K562 (cell line): ENCODE data around the gene DHX57. TPM values are rescaled to one million over a fixed set of nuclear protein-coding genes. Genes with fewer than 3 reads are reported as not detected.
A peak's percentile ranks its signal among the peaks of the same experiment; 100 is the strongest.

ENCODE experiments used
- ATF3 ChIP-seq, 2 experiments: fragments of 450-650 bp in 1 of 2; sonication (generic) in 1 of 2; formaldehyde crosslinking in 1 of 2; IDR thresholded peaks in 1 of 2; conservative IDR thresholded peaks in 1 of 2; 2 replicates each; pipeline versions ENCODE4 v1.6.1 to v1.8.1; 2016 to 2023; ENCODE audit warnings: mild to moderate bottlenecking in 2 of 2, moderate library complexity in 2 of 2, inconsistent platforms in 1 of 2, missing genetic modification reagents in 1 of 2
- GATA2 ChIP-seq: sonication (generic); formaldehyde crosslinking; IDR thresholded peaks from 2 replicates; pipeline ENCODE4 v1.4.0; 2020; ENCODE audit warnings: mild to moderate bottlenecking, missing genetic modification reagents
- KAT8 ChIP-seq: fragments of 450-650 bp; IDR thresholded peaks from 2 replicates; pipeline ENCODE4 v1.6.1; 2016; ENCODE audit warnings: low read depth, mild to moderate bottlenecking
- KLF6 ChIP-seq: fragments of 250-450 bp; sonication (Bioruptor Pico); IDR thresholded peaks from 2 replicates; pipeline ENCODE4 v1.4.0; 2020; ENCODE audit warnings: mild to moderate bottlenecking, moderate library complexity, borderline replicate concordance
- MLLT1 ChIP-seq, 2 experiments: fragments of 450-650 bp; IDR thresholded peaks; 2 replicates each; pipeline ENCODE4 v1.6.1; 2016
- PRMT5 ChIP-seq: sonication (generic); formaldehyde crosslinking; IDR thresholded peaks from 2 replicates; pipeline ENCODE4 v1.5.0; 2020; ENCODE audit warnings: missing genetic modification reagents
- RBFOX2 ChIP-seq: fragments of 200-400 bp; formaldehyde crosslinking; IDR thresholded peaks from 2 replicates; pipeline ENCODE4 v1.6.1; 2017; ENCODE audit warnings: low read depth, mild to moderate bottlenecking, low read length, moderate library complexity
- ZBTB33 ChIP-seq: sonication (generic); formaldehyde crosslinking; IDR thresholded peaks from 2 replicates; pipeline ENCODE4 v1.8.1; 2023; ENCODE audit warnings: mild to moderate bottlenecking, missing genetic modification reagents
- ZNF41 ChIP-seq: fragments of 250-450 bp; sonication (Bioruptor Pico); conservative IDR thresholded peaks from 2 replicates; pipeline ENCODE4 v1.4.0; 2020; ENCODE audit warnings: mild to moderate bottlenecking
- polyA plus RNA-seq, 8 experiments: library from polyadenylated mRNA; depleted of rRNA in 4 of 8; stranded (reverse) in 5 of 8; unstranded in 3 of 8; fragments of >200 nt; fragmentation: Nextera tagmentation in 2 of 8; fragmentation: Illumina TruSeq in 1 of 8; extraction: Ambion mirVana in 2 of 8; extraction: Trizol in 1 of 8; gene quantifications; 2 replicates each; pipeline versions ENCODE4 v1.2.1 to v1.2.3, GENCODE V29; 2011 to 2014; ENCODE audit warnings: inconsistent platforms in 1 of 8, missing spikeins in 1 of 8
- total RNA-seq, 7 experiments: library from RNA; depleted of rRNA in 6 of 7; stranded (reverse); fragments of >200 nt in 6 of 7; fragmentation: Illumina TruSeq in 2 of 7; extraction: Trizol in 2 of 7; gene quantifications; 2 replicates each; pipeline versions ENCODE4 v1.2.1 to v1.2.3, GENCODE V29; 2011 to 2021; ENCODE audit warnings: low replicate concordance in 1 of 7
- TF ChIP-seq, protein P1 (sequence below): fragments of 450-650 bp; IDR thresholded peaks from 2 replicates; pipeline ENCODE4 v1.6.1; 2016; ENCODE audit warnings: mild to moderate bottlenecking, moderate library complexity

The DHX57 gene
- total and polyA plus RNA-seq, 9 of the 15 experiments (the other 6 are each of a cell fraction or from before 2014, with no cell fraction given) = 7.4 to 23.6 (median 17.9) TPM

DNA sequence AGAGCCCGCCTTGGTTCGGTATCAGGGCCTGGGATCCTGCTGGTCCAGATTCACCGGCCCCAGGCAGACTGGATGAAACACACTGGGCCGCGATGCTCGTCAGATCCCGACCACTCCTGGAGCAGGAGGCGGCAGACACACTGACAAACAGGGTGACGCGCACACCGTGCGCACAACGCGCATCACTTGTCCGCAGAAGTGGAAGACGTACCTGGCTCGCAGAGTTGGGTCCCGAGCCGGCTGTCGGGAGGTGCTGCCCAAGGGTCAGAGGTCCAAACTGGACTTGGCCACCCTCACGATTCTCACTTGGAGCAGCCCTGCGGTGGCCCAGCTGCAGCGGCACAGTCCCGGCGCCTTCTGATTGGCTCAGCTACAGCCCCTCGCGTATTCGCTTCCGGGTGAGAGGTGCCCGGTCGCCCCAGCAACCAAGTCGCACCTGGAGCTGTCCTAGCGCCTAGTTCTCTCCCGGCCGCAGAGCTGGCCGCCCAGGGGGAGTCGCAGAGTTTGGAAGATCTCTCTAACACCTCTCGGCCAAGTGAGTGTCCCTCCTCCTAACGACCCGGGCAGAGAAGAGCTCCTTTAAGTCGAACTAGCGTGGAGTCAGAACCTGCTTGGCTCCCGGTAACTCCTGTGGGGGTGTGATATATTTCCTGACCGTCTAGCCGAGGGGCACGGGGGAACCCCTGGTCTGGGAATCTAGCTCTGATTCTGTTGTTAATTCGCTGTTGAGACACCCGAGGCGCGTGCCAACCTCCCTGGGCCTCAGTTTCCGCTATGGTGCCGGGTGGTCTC lies at the start of gene DHX57, which contains the start of gene MORN2 (continued):
- TF ChIP-seq, protein P1, sequence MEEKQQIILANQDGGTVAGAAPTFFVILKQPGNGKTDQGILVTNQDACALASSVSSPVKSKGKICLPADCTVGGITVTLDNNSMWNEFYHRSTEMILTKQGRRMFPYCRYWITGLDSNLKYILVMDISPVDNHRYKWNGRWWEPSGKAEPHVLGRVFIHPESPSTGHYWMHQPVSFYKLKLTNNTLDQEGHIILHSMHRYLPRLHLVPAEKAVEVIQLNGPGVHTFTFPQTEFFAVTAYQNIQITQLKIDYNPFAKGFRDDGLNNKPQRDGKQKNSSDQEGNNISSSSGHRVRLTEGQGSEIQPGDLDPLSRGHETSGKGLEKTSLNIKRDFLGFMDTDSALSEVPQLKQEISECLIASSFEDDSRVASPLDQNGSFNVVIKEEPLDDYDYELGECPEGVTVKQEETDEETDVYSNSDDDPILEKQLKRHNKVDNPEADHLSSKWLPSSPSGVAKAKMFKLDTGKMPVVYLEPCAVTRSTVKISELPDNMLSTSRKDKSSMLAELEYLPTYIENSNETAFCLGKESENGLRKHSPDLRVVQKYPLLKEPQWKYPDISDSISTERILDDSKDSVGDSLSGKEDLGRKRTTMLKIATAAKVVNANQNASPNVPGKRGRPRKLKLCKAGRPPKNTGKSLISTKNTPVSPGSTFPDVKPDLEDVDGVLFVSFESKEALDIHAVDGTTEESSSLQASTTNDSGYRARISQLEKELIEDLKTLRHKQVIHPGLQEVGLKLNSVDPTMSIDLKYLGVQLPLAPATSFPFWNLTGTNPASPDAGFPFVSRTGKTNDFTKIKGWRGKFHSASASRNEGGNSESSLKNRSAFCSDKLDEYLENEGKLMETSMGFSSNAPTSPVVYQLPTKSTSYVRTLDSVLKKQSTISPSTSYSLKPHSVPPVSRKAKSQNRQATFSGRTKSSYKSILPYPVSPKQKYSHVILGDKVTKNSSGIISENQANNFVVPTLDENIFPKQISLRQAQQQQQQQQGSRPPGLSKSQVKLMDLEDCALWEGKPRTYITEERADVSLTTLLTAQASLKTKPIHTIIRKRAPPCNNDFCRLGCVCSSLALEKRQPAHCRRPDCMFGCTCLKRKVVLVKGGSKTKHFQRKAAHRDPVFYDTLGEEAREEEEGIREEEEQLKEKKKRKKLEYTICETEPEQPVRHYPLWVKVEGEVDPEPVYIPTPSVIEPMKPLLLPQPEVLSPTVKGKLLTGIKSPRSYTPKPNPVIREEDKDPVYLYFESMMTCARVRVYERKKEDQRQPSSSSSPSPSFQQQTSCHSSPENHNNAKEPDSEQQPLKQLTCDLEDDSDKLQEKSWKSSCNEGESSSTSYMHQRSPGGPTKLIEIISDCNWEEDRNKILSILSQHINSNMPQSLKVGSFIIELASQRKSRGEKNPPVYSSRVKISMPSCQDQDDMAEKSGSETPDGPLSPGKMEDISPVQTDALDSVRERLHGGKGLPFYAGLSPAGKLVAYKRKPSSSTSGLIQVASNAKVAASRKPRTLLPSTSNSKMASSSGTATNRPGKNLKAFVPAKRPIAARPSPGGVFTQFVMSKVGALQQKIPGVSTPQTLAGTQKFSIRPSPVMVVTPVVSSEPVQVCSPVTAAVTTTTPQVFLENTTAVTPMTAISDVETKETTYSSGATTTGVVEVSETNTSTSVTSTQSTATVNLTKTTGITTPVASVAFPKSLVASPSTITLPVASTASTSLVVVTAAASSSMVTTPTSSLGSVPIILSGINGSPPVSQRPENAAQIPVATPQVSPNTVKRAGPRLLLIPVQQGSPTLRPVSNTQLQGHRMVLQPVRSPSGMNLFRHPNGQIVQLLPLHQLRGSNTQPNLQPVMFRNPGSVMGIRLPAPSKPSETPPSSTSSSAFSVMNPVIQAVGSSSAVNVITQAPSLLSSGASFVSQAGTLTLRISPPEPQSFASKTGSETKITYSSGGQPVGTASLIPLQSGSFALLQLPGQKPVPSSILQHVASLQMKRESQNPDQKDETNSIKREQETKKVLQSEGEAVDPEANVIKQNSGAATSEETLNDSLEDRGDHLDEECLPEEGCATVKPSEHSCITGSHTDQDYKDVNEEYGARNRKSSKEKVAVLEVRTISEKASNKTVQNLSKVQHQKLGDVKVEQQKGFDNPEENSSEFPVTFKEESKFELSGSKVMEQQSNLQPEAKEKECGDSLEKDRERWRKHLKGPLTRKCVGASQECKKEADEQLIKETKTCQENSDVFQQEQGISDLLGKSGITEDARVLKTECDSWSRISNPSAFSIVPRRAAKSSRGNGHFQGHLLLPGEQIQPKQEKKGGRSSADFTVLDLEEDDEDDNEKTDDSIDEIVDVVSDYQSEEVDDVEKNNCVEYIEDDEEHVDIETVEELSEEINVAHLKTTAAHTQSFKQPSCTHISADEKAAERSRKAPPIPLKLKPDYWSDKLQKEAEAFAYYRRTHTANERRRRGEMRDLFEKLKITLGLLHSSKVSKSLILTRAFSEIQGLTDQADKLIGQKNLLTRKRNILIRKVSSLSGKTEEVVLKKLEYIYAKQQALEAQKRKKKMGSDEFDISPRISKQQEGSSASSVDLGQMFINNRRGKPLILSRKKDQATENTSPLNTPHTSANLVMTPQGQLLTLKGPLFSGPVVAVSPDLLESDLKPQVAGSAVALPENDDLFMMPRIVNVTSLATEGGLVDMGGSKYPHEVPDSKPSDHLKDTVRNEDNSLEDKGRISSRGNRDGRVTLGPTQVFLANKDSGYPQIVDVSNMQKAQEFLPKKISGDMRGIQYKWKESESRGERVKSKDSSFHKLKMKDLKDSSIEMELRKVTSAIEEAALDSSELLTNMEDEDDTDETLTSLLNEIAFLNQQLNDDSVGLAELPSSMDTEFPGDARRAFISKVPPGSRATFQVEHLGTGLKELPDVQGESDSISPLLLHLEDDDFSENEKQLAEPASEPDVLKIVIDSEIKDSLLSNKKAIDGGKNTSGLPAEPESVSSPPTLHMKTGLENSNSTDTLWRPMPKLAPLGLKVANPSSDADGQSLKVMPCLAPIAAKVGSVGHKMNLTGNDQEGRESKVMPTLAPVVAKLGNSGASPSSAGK = peak; percentile 50
- TF ChIP-seq ATF3 (IDR thresholded peaks at IDR 0.05) (peak; percentile 45; the same call in 1 of the 2 replicates), ATF3 (CRISPR knock-in tag; conservative IDR thresholded peaks at IDR 0.05) (no peak), PRMT5 (no peak), RBFOX2 (peak; percentile 76), ZNF41 (CRISPR knock-in tag) (no peak), KAT8 (no peak), ZBTB33 (CRISPR knock-in tag) (peak; percentile 63; the same call in 1 of the 2 replicates), KLF6 (CRISPR knock-in tag) (no peak), MLLT1 (IDR thresholded peaks at IDR 0.05) (no peak), GATA2 (no peak)
